Hepatocyte (in vitro differentiated cells): Measurements from ENCODE around the gene GALNT17. TPM values are rescaled to one million over a fixed set of nuclear protein-coding genes. Genes with fewer than 3 reads are reported as not detected.

Source experiments
- DNase-seq: peaks from one replicate; pipeline ENCODE4 v3.0.0-alpha.2; 2016; ENCODE audit warnings: low spot score
- H2AFZ ChIP-seq: fragments of 200-600 bp; sonication (generic); 2 replicates; pipeline ENCODE4 v1.6.0; 2016; ENCODE audit warnings: antibody characterized with exemption, mild to moderate bottlenecking
- H3K27ac ChIP-seq: fragments of 200-600 bp; sonication (generic); 2 replicates; pipeline ENCODE4 v1.5.1; 2016; ENCODE audit warnings: mild to moderate bottlenecking
- H3K27me3 ChIP-seq: fragments of 200-600 bp; sonication (generic); 2 replicates; pipeline ENCODE4 v1.6.1; 2016
- H3K36me3 ChIP-seq: fragments of 200-600 bp; sonication (generic); replicated peaks from 2 replicates; pipeline ENCODE4 v1.5.1; 2016; ENCODE audit warnings: low read depth; ENCODE audit not compliant: insufficient read depth
- H3K4me1 ChIP-seq: fragments of 200-600 bp; sonication (generic); 2 replicates; pipeline ENCODE4 v1.5.1; 2016; ENCODE audit warnings: mild to moderate bottlenecking, moderate library complexity; ENCODE audit not compliant: insufficient read depth
- H3K4me2 ChIP-seq: fragments of 200-600 bp; sonication (generic); 2 replicates; pipeline ENCODE4 v1.6.0; 2016
- H3K4me3 ChIP-seq: fragments of 200-600 bp; sonication (generic); 2 replicates; pipeline ENCODE4 v1.5.1; 2016; ENCODE audit warnings: mild to moderate bottlenecking
- H3K79me2 ChIP-seq: fragments of 200-600 bp; sonication (generic); 2 replicates; pipeline ENCODE4 v1.6.0; 2017; ENCODE audit warnings: mild to moderate bottlenecking
- H3K9me2 ChIP-seq: fragments of 200-600 bp; sonication (generic); replicated peaks from 2 replicates; pipeline ENCODE4 v1.6.0; 2017; ENCODE audit warnings: mild to moderate bottlenecking; ENCODE audit not compliant: insufficient read depth
- H3K9me3 ChIP-seq: fragments of 200-600 bp; sonication (generic); 2 replicates; pipeline ENCODE4 v1.5.1; 2016; ENCODE audit warnings: low read depth, mild to moderate bottlenecking
- H4K20me1 ChIP-seq: fragments of 200-600 bp; sonication (generic); 2 replicates; pipeline ENCODE4 v1.6.0; 2016; ENCODE audit warnings: mild to moderate bottlenecking; ENCODE audit not compliant: insufficient read depth, poor library complexity, severe bottlenecking
- CTCF ChIP-seq: fragments of 200-600 bp; sonication (generic); IDR thresholded peaks from 2 replicates; pipeline ENCODE4 v1.5.1; 2016; ENCODE audit warnings: antibody characterized with exemption, mild to moderate bottlenecking; ENCODE audit not compliant: poor library complexity
- EZH2 ChIP-seq: fragments of 200-600 bp; sonication (generic); IDR thresholded peaks from 2 replicates; pipeline ENCODE4 v1.6.1; 2016; ENCODE audit warnings: antibody characterized with exemption, mild to moderate bottlenecking, borderline replicate concordance
- EZH2phosphoT487 ChIP-seq: fragments of 200-600 bp; sonication (generic); IDR thresholded peaks from one replicate; pipeline ENCODE4 v1.6.1; 2018; ENCODE audit warnings: antibody characterized with exemption, mild to moderate bottlenecking, low read depth, moderate library complexity; ENCODE audit not compliant: unreplicated experiment, severe bottlenecking
- WGBS: methylation state at CpG from one replicate; pipeline ENCODE4 v1.1.6; 2016; ENCODE audit warnings: low lambda C conversion rate; ENCODE audit errors: missing lambda C conversion rate; 5-methylcytosine and 5-hydroxymethylcytosine counted together
- polyA plus RNA-seq: library from polyadenylated mRNA; unstranded; fragments of >200 nt; fragmentation: Nextera tagmentation; extraction: Ambion mirVana; gene quantifications from 2 replicates; pipeline ENCODE4 v1.2.1, GENCODE V29; 2016
- total RNA-seq: library from RNA; depleted of rRNA; stranded (reverse); fragments of >200 nt; gene quantifications from 2 replicates; pipeline ENCODE4 v1.2.3, GENCODE V29; 2014

GALNT17 gene
- total and polyA plus RNA-seq, 2 experiments from 2014 or later = 4.3 to 8.1 TPM

- Histone ChIP-seq H3K9me3 (no peaks in the 10 kb centered on the region), H3K4me3 (no peak overlapping the region), H3K27ac (no peak overlapping the region), H3K9me2 (no peaks in the 10 kb centered on the region), H4K20me1 (no peaks in the 10 kb centered on the region), H3K4me1 (no peaks in the 10 kb centered on the region), H3K27me3 (no peaks in the 10 kb centered on the region), H3K79me2 (no peaks in the 10 kb centered on the region), H3K36me3 (no peaks in the 10 kb centered on the region), H3K4me2 (no peak overlapping the region), H2AFZ (no peak overlapping the region)
- 95% methylated on average over 3 of the region's 3 CpGs for WGBS
- DNase-seq = no peak
- TF ChIP-seq EZH2phosphoT487 = no peak
- TF ChIP-seq CTCF = no peak
- no peak for TF ChIP-seq EZH2
Measured at GRCh38 chr7:71377062-71377461, 245.1 kb downstream of the GALNT17 start.

DNA sequence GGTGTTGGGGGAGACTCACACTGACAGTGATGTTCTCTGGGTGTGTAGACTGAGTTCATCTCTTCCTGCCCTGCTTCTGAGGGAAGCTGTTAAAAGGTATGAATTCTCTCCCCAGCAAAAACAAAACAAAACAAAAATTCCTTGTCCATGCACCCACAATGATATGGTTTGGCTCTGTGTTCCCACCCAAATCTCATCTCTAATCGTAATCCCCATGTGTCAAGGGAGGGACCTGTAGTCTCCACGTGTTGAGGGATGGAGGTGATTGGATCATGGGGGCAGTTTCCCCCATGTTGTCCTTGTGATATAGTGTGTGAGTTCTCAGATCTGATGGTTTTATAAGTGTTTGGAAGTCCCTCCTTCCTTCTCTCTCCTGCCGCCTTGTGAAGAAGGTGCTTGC, 245.5 kb downstream of the GALNT17 start:
- no peaks in the 10 kb centered on the region for H3K27me3 ChIP-seq
- no peak overlapping the region for H2AFZ ChIP-seq
- H3K79me2 ChIP-seq = no peaks in the 10 kb centered on the region
- 91% methylated on average over 3 of the region's 3 CpGs for WGBS
- H3K4me2 ChIP-seq = no peak overlapping the region
- TF ChIP-seq EZH2phosphoT487 = no peak
- no peak for TF ChIP-seq EZH2
- no peak for TF ChIP-seq CTCF
- H3K27ac ChIP-seq = no peak overlapping the region
- no peaks in the 10 kb centered on the region for H3K9me3 ChIP-seq
- H4K20me1 ChIP-seq = no peaks in the 10 kb centered on the region
- DNase-seq = no peak
- no peak overlapping the region for H3K4me3 ChIP-seq
- no peaks in the 10 kb centered on the region for H3K9me2 ChIP-seq
- H3K4me1 ChIP-seq = no peaks in the 10 kb centered on the region
- no peaks in the 10 kb centered on the region for H3K36me3 ChIP-seq

DNA sequence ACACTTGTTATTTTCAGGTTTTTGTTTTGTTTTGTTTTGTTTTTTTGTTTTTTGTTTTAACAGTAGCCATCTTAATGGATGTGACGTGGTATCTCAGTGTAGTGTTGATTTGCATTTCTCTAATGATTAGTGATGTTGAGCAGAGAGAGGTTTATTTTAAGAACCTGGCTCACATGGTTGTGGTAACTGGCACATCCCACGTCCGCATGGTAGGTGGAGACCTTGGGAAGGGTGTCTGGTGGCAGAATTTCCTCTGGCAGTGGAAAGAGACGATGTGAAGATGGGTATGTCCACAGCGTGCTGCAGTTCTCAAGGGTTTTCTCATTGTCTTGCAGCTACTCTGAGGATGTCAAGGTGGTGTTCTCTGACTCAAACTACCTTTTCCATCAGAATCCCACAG, 252.2 kb downstream of the GALNT17 start:
- Histone ChIP-seq H3K27me3 (no peaks in the 10 kb centered on the region), H3K9me3 (no peaks in the 10 kb centered on the region), H3K27ac (no peak overlapping the region), H3K4me1 (no peaks in the 10 kb centered on the region), H4K20me1 (no peaks in the 10 kb centered on the region), H2AFZ (no peak overlapping the region), H3K36me3 (no peaks in the 10 kb centered on the region), H3K79me2 (no peaks in the 10 kb centered on the region), H3K4me3 (no peak overlapping the region), H3K9me2 (no peaks in the 10 kb centered on the region), H3K4me2 (no peak overlapping the region)
- 92% methylated on average over 5 of the region's 5 CpGs for WGBS
- no peak for TF ChIP-seq EZH2
- no peak for TF ChIP-seq CTCF
- no peak for TF ChIP-seq EZH2phosphoT487
- DNase-seq = no peak

DNA sequence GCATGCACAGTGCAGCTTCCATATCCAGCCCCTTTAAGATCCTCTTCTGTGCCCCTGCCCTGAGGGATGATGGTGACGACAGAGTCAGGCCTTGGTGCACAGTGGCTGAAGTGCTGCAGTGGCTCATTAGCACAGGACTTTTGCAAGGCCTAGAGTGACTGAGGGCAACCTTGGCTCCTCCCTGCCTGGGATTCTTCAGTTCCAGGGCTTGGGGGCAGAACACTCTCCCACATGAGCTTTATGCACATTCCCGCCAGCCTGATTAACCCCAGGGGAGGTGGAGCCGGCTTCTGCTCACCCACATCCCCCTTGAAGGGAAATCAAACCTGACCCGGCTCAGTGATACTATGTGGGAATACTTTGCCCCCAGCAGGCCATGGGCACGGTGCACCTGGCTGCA, 253.4 kb downstream of the GALNT17 start:
- Histone ChIP-seq H3K9me3 (no peaks in the 10 kb centered on the region), H3K4me2 (no peak overlapping the region), H3K36me3 (no peaks in the 10 kb centered on the region), H3K27me3 (no peaks in the 10 kb centered on the region), H2AFZ (no peak overlapping the region), H3K27ac (no peak overlapping the region), H3K79me2 (no peaks in the 10 kb centered on the region), H3K4me1 (no peaks in the 10 kb centered on the region), H4K20me1 (no peaks in the 10 kb centered on the region), H3K9me2 (no peaks in the 10 kb centered on the region), H3K4me3 (no peak overlapping the region)
- WGBS = 75% methylated on average over 5 of the region's 5 CpGs
- no peak for TF ChIP-seq EZH2
- no peak for TF ChIP-seq EZH2phosphoT487
- no peak for TF ChIP-seq CTCF
- DNase-seq = no peak
